Adrenal gland (tissue), 12 donors: ENCODE data around the gene DCC. TPM values are rescaled to one million over a fixed set of nuclear protein-coding genes. Genes with fewer than 3 reads are reported as not detected.

ENCODE experiments used
- DNase-seq, 7 donors: peaks; one replicate each; pipeline ENCODE4 v3.0.0-alpha.2; 2019 to 2020
- H3K27ac ChIP-seq, 5 donors: fragments of 200-600 bp; sonication (generic) in 4 of 5; 1 replicate in 3 of 5; 2 replicates in 2 of 5; pipeline versions ENCODE4 v1.5.1 to v1.8.0; 2016 to 2020; ENCODE audit warnings: mild to moderate bottlenecking in 1 of 5
- H3K27me3 ChIP-seq: fragments of 200-600 bp; 2 replicates; pipeline ENCODE4 v1.8.0; 2021
- H3K36me3 ChIP-seq, 2 donors: fragments of 200-600 bp; replicated peaks in 1 of 2; 1 replicate in 1 of 2; 2 replicates in 1 of 2; pipeline versions ENCODE4 v1.5.1 to v1.8.0; 2018 to 2022
- H3K4me1 ChIP-seq, 2 donors: fragments of 200-600 bp; replicated peaks in 1 of 2; 1 replicate in 1 of 2; 2 replicates in 1 of 2; pipeline versions ENCODE4 v1.5.1 to v1.8.0; 2018 to 2021
- H3K4me3 ChIP-seq, 4 donors: fragments of 200-600 bp; sonication (generic) in 3 of 4; one replicate each; pipeline ENCODE4 v1.5.1; 2016 to 2018
- H3K9me3 ChIP-seq, 3 donors: fragments of 200-600 bp; sonication (generic) in 1 of 3; replicated peaks in 1 of 3; 1 replicate in 2 of 3; 2 replicates in 1 of 3; pipeline versions ENCODE4 v1.5.1 to v1.8.0; 2016 to 2021
- CTCF ChIP-seq, 6 experiments: fragments of 450-650 bp in 4 of 6; fragments of 200-600 bp in 2 of 6; sonication (generic) in 1 of 6; IDR thresholded peaks; 1 replicate in 5 of 6; 2 replicates in 1 of 6; pipeline versions ENCODE4 v1.5.1 to v1.8.0; 2016 to 2021; ENCODE audit warnings: antibody characterized with exemption in 6 of 6, mild to moderate bottlenecking in 2 of 6, moderate library complexity in 1 of 6
- POLR2A ChIP-seq, 2 donors: fragments of 450-650 bp; IDR thresholded peaks; one replicate each; pipeline ENCODE4 v1.6.1; 2017; ENCODE audit warnings: antibody characterized with exemption in 2 of 2, mild to moderate bottlenecking in 2 of 2, moderate library complexity in 1 of 2
- WGBS, 4 donors: extraction: QIAGEN DNeasy Blood & Tissue Kit in 2 of 4; methylation state at CpG; one replicate each; pipeline versions ENCODE4 v1.1.5 to v1.1.7; 2013 to 2017; 5-methylcytosine and 5-hydroxymethylcytosine counted together
- intact Hi-C, 2 donors: fragments of 100-400 bp; cut with DNase I; formaldehyde crosslinking; loops; one replicate each; pipeline versions ENCODE4 v1.14.1 to v1.15.0; 2022 to 2023
- polyA plus RNA-seq, 3 donors: library from polyadenylated mRNA; stranded (reverse); fragments of 200-250 nt in 2 of 3; fragments of 350-450 nt in 1 of 3; fragmentation: Illumina TruSeq in 1 of 3; extraction: RNeasy Lipid Tissue Mini Kit (QIAGEN cat#74804) in 1 of 3; gene quantifications; one replicate each; pipeline ENCODE4 v1.2.3, GENCODE V29; 2013 to 2014
- total RNA-seq, 9 donors: library from RNA; depleted of rRNA in 4 of 9; stranded (reverse); fragments of >200 nt in 4 of 9; fragments of 120-200 nt in 1 of 9; fragmentation: NEBNext Ultra II Directional in 1 of 9; extraction: Animal tissue kit (Norgen Biotek cat#: 25700) in 1 of 9; gene quantifications; one replicate each; pipeline versions ENCODE4 v1.1.0 to v1.2.4, GENCODE V29; 2013 to 2023
- donor health status: healthy with polysubstance abuse.
- donor health status: Bipolar disorder and iron deficiency.
- donor health status: DM: yes; HTN: yes; CAD: no.
- donor health status: DM: no; HTN: no; CAD: no.
- donor health status: DM: no; HTN: no; CAD: no.
- donor health status: DM: yes; HTN: yes; CAD: no.

Gene DCC
- total and polyA plus RNA-seq, 12 donors, result 0.33 to 3.5 (median 1.1) TPM; not detected in 1

- no peak for DNase-seq
- no peaks in the 10 kb centered on the region for H3K9me3 ChIP-seq
- H3K27me3 ChIP-seq, result no peaks in the 10 kb centered on the region
- intact Hi-C loops, result no loop called here
- TF ChIP-seq CTCF (IDR thresholded peaks at IDR 0.05) (no peak), POLR2A (IDR thresholded peaks at IDR 0.05) (no peak)
- no peak overlapping the region for H3K27ac ChIP-seq
- no peaks in the 10 kb centered on the region for H3K36me3 ChIP-seq
- 41 to 64% (median 52%) methylated on average over 2 of the region's 2 CpGs for WGBS, 4 donors
- no peaks in the 10 kb centered on the region for H3K4me1 ChIP-seq
- no peak overlapping the region for H3K4me3 ChIP-seq
Measured at GRCh38 chr18:52746986-52747385, 407.0 kb downstream of the DCC start.

- no peaks in the 10 kb centered on the region for H3K9me3 ChIP-seq
- intact Hi-C loops, result no loop called here
- no peak for DNase-seq
- no peaks in the 10 kb centered on the region for H3K4me1 ChIP-seq
- TF ChIP-seq POLR2A (IDR thresholded peaks at IDR 0.05), result no peak
- no peak for TF ChIP-seq CTCF (IDR thresholded peaks at IDR 0.05)
- H3K27ac ChIP-seq, result no peak overlapping the region
- WGBS, 4 donors, result 88 to 92% (median 91%) methylated on average over 13 to 23 of the region's 23 CpGs
- H3K27me3 ChIP-seq, result no peaks in the 10 kb centered on the region
- H3K4me3 ChIP-seq, result no peak overlapping the region
- no peaks in the 10 kb centered on the region for H3K36me3 ChIP-seq
Measured at GRCh38 chr18:52747869-52748268, 407.9 kb downstream of the DCC start.

- Histone ChIP-seq H3K36me3 (no peaks in the 10 kb centered on the region), H3K27me3 (no peaks in the 10 kb centered on the region), H3K27ac (no peak overlapping the region), H3K4me3 (no peak overlapping the region), H3K4me1 (no peaks in the 10 kb centered on the region), H3K9me3 (no peaks in the 10 kb centered on the region)
- DNase-seq, result no peak
- 76 to 88% (median 81%) methylated on average over 8 of the region's 8 CpGs for WGBS, 4 donors
- intact Hi-C loops, result no loop called here
- TF ChIP-seq POLR2A (IDR thresholded peaks at IDR 0.05), result no peak
- no peak for TF ChIP-seq CTCF (IDR thresholded peaks at IDR 0.05)
Measured at GRCh38 chr18:52748343-52748742, 408.3 kb downstream of the DCC start.

- no peak overlapping the region for H3K27ac ChIP-seq
- 29 to 85% (median 72%) methylated on average over 1 of the region's 1 CpG for WGBS, 4 donors
- H3K9me3 ChIP-seq, result no peaks in the 10 kb centered on the region
- no peak for TF ChIP-seq CTCF (IDR thresholded peaks at IDR 0.05)
- TF ChIP-seq POLR2A (IDR thresholded peaks at IDR 0.05), result no peak
- no peaks in the 10 kb centered on the region for H3K4me1 ChIP-seq
- H3K36me3 ChIP-seq, result no peaks in the 10 kb centered on the region
- intact Hi-C loops, result no loop called here
- DNase-seq, result no peak
- H3K27me3 ChIP-seq, result no peaks in the 10 kb centered on the region
- H3K4me3 ChIP-seq, result no peak overlapping the region
Measured at GRCh38 chr18:52749542-52749941, 409.5 kb downstream of the DCC start.
